NCI-H1694 treated with DMSO at 0.1 percent for 48 hours (cell line): ENCODE data around the gene A4GALT.
A peak's percentile ranks its signal among the peaks of the same experiment; 100 is the strongest.

ENCODE experiments used
- DNase-seq: peaks from one replicate; lab custom pipeline; 2025; lab: John Stamatoyannopoulos, UW

Gene A4GALT

DNA sequence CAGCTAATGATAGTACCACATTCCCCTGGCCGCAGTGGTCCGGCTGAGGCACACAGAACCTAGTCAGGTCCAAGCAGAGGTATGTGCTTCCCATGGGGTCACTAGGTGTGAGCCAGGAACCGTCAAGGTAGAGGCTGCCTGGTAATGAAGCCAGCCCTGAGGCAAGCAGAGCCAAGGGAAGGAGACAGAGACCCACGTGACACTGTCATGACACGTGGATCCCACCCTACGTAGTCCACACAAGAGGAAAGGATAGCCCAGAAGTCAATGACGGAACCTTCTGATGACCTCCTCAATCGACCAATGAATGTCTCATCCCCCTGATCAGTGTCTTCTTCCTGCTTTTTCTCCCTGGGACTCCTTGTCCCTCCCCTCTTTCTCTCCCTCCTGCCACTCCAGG is 19.0 kb downstream of the A4GALT start:
- DNase-seq = no peak

DNA sequence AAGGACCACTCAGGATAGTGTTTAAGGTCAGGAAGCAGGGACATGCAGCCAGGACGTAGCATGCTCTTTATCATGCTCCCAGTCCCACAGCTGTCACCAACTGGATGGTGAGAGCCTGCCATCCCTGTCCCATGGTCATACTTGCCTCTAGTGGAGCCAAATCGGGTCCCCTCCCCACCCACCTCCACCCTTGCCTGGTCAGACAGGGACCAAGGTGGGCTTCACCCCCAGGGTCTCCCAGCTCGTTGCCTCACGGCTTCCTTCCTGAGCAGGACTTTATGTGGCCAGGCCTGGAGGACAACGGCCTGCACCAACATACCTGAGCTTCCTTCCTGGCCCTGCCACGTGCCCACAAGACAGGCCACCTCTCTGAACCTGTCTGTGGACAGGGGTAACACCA is 19.8 kb downstream of the A4GALT start:
- DNase-seq = no peak

DNA sequence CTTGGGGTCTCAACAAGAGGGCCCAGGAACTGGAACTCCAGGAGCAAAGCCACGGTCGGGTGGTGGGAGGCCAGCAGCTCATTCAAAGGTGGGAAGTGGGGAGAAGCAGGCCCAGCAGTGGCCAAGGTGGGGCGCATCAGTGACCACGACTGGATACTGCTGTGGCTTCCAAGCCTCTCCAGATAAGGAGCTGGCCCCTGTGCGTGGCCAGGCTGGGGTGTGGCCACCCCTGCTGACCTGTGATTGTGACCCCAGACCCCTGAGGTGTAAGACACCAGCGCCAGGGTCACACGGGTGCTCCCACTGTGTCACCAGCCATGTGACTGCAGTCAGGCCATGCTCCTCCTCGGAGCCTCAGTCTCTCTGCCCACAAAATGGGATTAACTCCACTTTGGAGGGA is 20.3 kb downstream of the A4GALT start:
- no peak for DNase-seq

DNA sequence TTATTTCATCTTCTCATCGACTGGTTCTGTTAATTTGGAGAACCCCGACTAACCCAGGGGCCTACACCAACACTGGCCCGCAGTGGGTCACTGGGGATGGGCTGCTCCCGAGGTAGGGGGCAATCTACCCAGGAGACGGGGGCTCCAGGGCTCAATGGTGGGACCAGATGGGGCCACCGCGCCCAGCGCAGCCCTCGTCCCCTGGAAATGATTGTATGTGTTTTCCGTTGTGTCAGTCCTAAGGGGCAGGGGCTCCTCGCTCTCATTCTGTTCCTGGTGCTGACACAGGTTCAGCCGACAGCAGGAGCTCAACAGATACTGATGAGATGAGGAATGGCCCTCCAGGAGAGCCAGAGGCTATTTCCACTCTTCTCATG is 20.7 kb downstream of the A4GALT start:
- DNase-seq = no peak

DNA sequence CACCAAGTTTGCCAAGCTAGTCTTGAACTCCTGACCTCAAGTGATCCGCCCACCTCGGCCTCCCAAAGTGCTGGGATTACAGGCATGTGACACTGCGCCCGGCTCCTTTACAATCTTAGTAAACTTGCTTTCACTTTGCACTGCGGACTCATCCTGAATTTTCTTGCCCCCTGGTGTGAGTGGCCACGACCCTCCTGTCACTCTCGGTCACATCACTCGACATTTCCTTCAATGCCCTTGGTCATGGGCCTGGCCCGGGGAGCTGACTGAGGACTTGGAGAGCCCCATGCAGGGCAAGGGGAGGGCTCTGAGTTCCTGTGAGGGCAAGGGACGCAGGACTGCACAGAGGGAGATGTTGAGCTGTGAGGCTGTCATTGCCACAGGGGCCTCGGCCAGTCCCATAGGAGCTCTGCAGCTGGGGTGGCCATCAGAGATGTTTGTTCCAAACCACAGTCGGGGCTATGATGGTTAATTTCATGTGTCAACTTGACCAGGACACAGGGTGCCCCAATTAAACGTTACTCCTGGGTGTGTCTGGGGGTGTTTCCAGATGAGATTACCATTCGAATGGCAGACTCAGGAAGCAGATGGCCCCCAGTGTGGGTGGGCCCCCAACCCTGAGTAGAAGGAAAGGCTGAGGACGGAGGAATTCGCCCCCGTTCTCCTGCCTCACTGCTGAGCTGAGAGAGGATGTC is 21.2 kb downstream of the A4GALT start:
- no peak for DNase-seq

DNA sequence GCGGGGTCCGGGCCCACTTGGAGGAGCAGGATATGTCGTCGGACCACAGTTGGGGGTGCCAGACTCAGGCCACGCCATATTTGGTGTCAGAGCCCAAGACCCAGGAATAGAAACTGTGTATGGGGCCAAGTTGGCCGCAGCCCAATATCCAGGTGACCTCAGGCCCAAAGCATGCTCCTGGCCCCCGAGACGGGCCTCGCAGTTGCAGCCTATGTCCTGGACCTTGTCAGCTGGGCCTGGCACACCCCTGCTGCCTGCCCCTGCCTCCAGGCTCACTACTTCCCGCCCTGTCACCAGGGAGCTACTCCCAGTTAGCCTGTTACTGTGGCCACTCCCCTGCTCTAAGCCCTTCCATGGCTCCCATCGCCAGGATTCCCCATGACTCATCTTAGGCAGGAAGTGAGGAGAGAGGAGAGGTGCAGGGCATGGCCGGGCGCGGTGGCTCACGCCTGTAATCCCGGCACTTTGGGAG is 23.1 kb downstream of the A4GALT start:
- no peak for DNase-seq

DNA sequence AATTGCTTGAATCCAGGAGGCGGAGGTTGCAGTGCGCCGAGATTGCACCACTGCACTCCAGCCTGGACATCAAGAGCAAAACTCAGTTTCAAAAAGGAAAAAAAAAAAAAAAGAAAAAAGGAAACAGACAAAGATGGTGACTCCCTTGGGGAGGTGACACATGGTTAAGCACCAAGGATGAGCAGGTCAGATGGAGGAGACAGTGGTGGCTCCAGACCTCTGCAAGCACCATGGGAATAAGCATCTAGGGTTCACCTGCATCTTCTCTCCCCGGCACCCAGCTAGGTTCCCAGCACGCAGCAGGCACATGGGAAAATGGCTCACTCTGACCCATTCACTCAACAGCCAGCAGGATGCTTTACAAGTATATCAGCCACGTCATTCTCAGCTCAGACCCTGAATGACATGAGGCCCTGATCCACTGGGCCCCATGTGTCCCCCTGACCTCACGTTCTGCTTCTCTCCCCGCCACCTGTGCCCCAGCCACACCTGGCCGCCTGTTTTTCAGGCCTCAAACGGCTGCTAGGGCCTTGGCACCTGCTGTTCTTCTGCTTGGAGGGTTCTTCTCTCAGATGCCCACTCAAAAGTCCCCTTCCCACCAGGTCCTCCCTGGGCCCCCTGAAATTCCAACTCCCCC is 24.2 kb downstream of the A4GALT start:
- DNase-seq = no peak

DNA sequence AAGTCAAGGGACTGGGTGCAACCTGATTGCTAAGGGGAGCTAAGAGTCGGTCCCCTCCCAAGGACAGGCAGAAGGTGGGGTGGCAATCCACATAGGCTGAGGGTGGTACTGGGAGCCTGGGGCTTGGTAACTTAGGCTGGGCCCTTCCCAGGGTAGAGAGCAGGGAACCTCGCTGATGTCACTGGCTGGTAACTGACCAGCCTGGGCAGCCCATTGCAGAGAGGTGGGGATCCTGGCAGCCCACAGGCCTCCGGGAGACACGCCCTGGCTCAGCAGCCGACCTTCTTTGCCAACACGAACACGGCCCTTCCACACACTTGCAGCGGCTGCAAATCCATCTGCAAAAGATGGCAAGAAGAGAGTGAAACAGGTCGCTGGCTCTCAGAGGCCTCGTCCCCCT is 25.4 kb downstream of the A4GALT start:
- DNase-seq = no peak

DNA sequence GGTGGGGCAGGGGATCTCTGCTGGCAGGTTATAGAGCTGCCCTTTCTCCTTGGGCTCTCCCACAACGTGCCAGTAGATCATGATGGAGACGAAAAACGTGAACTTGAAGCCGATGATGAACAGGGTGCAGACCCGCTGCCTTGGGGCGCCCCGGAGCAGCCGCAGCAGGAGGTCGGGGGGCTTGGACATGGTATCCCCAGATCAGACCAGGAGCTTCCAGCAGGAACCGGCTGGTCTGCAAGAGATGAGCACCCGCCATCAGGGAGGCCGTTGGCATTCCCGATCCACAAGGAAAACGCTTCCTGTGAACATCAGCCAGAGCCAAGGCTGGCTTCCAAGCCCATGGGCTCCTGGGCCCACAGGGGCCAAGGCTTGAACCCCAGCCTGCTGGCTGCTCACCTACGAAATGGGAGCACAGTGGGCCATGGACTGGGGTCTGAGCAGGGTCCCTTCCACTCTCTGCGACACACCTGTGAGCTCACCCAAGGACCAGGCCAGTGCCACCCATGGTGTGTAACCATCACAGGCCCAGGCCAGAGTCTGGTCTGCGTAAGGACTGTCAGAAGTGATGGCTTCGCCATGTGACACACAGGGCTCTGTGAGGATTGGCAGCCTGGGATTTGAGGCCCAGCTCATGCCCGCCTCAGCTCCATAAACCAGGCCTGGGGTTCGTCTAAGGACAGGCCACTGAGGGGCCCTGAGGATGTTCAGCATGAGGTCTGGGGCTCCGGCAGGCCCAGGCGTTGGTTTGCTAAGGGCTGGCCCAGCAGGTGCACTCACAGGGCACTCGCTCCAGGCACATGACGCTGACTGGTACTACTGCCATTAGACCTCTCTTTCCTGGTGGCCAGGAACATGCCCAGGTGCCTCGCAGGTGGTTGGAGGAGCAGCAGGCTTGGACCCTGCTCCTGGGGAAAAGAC is 26.6 kb downstream of the A4GALT start:
- no peak for DNase-seq

DNA sequence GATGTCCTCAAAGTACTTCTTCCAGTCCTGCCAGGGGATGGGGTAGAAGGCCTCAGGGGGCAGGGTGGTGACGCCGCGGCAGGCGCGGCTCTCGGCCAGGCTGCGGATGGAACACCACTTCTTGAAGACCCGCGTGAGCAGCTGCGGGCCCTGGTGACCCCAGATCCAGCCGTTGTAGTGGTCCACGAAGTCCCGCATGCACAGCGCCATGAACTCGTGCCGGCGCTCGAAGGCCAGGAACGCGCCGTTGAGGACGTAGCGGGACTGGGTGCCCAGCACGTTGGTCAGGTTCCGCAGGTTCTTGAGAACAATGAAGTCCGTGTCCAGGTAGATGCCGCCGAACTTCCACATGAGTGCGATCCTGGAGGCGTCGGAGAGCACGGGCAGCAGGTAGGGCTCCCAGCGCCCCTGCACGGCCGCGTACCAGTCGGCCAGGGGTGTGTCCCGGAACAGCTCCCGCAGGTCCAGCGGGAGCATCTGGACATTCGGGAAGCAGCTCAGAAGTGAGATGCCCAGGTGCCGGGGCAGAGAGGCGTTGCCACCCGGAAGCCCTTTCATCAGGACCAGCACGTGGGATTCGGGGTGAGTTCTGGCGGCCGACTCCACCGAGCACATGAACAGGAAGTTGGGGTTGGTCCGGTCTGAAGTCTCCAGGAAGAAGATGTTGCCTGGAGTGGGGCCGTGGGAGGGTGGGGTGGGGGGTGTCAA is 27.5 kb downstream of the A4GALT start:
- no peak for DNase-seq

DNA sequence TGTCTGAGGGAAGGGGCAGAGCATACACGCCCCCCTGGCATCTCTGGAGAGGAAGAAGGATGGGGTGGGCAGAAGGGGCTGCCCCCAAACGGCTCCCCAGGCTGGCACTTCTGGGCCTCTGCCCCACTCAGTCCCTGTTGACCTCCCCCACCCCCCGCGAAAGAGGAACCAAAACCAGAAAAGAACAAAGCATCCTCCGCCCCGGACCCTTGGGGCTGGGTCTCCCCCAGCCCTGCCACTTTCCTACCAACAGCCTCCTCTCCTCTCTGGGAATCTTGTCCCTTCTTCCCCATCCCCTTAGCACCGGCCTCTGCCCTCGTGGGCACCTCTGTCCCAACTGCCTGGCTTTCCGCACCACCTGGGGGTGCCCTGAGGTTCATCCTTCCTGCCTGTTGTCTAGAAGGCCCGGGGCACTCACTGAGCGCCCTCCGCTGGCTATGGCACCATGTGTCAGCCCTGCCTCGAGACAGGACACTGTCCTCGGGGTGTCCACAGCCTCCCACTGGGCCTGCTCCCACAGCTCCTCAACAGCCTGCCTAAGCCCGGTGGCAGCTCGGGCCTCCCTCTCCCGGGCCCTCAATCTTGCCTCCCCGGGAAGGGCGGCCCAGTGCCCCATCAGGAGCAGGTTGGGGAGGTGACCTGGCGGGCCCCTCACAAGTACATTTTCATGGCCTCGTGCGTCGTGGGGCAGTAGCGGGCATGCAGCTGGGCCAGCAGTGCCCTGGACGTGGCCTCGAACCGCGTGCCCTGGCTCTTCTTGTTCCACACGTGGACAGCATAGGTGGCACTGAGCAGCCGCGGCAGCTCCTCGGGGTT is 28.2 kb downstream of the A4GALT start:
- no peak for DNase-seq

DNA sequence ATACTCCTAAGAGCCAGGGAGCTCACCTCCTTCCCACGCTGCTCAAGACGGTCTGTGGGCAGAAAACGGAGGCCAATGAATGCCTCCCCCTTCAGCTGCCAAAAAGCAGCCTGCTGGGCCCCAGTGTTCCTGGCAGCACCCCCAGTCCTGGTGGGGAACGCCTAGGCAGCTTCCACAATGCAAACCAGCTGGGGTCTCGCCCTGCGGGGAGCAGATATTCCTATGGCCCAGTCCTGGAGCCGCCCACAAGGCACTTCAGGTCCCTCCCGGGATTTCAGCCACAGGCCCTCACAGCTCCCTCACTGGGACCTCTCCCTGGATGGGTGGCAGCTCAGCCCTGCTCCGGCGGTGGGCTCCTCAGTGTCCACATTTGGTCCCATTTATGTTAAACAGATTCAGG is 29.2 kb downstream of the A4GALT start:
- no peak for DNase-seq

DNA sequence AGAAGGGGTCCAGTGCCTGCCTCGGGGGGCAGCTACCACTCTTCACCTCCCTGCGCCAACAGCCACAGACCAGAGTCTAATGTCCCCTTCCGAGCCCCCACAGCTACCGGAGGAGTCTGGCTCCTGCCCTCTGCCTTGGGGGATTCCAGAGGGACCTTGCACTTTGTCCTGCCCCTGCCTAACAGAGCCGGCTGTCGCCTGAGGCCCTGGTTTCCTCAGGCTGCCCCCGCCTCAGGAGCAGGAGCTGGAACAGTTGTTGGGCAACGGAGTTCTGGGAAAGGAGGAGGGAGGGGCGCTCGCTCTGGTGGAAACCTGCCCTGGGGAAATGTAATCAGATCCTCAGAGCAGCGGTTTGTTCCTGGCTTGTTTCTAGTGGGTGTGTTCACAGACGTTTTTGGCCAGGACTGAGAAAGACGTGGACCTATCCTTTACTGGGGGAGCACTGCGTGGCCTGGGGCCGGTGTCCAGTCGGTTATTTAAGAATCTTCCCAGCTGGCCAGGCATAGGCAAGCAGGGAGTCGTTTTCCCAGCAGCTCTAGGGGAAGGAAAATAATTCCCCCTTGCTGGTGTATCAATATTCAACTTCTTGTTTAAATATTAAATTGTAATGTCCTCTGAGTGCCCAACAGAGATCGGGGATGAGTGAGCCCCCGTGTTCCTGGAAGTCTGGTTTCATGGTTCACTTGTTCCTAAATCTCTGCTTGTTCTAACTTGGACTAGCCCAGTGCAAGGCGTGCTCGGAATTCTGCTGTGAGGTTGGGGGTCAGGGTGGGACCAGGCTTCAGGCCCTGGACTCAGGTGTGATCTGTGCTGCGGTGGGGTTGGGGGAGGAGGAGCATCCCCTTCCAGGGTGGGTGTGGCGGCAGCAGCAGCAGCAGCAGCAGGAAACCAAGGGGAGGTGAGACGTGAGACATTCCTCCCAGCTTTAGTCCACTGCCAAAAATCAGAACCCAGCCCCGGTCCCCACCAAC is 32.1 kb downstream of the A4GALT start:
- peak; percentile 66 for DNase-seq

DNA sequence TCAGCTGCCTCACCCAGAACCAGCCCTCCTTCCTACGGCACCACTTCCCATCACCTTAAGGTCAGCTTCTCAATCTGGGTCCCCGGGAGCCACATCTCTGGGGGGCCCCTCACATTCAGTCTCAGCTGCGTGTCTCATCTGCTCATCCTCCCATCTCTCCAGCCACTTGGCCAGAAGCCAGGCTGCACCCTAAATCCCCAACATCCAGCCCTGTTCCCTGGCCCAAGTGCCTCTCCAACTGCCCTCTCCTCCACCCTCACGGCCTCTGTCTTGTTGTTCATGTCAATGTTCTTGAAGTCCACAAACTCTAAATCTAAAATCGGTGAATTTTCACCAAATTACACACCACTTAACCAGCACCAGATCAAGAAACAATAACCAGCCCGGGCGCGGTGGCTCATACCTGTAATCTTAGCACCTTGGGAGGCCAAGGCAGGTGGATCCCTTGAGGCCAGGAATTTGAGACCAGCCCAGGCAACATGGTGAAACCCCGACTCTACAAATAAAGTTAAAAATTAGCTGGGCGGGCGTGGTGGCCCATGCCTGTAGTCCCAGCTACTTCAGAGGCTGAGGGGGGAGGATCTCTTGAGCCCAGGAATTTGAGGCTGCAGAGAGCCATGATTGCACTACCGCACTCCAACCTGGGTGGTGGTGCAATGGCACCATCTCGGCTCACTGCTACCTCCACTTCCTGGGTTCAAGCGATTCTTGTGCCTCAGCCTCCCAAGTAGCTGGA is 33.7 kb downstream of the A4GALT start:
- DNase-seq = no peak

DNA sequence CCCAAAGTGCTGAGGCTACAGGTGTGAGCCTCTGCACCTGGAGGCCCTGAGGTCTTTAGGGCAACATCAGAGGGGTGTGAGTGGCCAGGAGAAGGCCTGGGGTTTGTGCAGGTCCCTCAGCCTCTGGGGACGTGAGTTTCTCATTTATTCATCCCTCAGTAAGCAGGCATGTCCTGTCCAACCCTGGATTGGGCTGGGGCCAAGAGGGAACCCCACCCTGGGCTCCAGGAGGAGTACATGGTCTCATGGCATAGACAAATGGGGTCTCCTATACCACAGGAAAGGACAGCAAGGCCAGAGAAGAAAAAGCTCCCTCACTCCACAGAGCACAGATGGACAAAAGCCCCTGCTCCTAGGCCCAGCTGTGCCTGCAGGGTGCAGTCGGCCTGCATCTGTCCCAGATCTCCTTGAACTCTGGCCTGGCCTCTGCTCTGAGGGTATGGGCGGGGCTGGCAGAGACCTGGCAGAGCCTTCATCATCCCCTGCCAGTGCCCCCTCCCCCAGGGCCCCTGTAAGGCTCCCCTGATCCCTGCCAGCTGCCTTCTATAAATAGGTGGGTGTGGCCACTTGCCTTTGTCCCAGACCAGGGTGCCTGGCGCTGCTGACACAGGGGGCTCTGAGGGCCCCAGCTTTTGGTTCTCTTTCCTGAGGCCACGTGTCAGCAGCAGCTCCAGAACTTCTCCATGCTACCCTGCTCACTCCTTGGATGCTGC is 34.6 kb downstream of the A4GALT start:
- no peak for DNase-seq

DNA sequence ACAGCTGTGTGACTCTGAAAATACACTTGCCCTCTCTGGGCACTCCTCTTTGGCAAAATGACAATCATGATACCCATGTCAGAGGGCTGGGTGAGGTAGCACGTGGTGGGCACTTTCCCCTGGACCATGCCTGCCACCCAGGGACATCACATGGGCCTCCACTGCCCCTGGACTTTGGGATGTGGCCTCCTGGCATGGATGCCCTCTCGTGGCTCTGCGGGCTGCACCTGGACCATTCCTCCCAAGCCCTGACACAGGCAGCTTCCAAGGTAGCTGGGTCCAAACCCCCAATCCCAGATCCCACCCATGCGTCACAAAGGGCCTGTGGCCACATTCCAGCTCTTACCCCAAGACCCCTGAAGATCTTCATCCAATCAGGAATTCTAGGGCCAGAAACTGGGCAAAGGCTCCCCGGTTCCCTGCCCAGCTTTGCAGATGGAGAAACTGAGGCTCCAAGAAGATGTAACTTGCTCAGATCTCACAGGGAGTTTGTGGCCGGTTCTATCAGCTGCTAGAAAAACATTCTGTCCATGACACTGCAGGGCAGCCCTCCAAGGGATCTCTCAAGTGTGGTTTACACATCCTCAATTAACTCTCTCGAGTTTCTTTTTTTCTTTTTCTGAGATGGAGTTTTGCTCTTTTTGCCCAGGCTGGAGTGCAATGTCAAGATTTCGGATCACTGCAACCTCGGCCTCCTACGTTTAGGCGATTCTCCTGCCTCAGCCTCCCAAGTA is 36.0 kb downstream of the A4GALT start:
- DNase-seq = no peak

DNA sequence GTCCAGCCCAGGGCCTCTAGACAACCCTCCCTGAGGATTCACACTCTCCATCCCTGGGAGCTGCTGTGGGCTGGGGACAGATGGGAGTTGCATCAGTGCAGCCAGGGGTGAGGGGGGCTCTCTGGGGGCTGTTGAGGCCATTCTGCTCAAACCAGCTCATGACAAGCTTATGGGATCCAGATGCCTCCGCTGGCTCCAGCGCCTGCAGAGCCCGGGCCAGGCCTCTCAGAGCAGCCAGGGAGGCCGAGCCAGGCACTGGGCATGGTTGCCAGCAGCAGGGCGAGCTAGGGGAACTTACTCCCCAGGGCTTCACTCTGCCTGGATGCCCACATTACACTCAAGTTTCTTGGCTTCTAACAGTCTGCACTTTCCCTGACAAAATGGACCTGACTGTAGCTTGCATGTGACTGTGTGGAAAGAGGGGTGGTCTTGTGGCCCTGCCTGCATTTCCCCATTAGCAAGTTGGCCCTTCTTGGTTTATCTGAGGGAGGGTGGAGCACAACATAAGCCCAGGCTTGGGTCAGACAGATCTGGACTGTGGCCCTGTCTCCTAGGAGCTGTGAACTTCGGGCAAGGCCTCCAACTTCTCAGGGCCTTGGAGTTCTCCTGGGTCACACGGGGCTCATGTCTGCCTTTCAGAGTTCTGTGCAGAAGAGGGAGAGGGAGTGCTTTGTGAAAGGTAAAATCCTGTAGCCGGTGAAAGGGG is 36.9 kb downstream of the A4GALT start:
- DNase-seq = peak; percentile 23
